Testis (tissue), 2 donors: ENCODE data around the gene COQ9.

Experiments used
- POLR2A ChIP-seq: fragments of 450-650 bp; IDR thresholded peaks from one replicate; pipeline ENCODE4 v1.6.1; 2017; ENCODE audit warnings: antibody characterized with exemption, mild to moderate bottlenecking, moderate library complexity
- TF ChIP-seq, protein P1 (sequence below), 3 experiments: fragments of 450-650 bp in 2 of 3; fragments of 200-600 bp in 1 of 3; sonication (generic) in 1 of 3; IDR thresholded peaks; one replicate each; pipeline ENCODE4 v1.5.1; 2016 to 2019; ENCODE audit warnings: antibody characterized with exemption in 3 of 3, mild to moderate bottlenecking in 2 of 3, moderate library complexity in 1 of 3

DNA sequence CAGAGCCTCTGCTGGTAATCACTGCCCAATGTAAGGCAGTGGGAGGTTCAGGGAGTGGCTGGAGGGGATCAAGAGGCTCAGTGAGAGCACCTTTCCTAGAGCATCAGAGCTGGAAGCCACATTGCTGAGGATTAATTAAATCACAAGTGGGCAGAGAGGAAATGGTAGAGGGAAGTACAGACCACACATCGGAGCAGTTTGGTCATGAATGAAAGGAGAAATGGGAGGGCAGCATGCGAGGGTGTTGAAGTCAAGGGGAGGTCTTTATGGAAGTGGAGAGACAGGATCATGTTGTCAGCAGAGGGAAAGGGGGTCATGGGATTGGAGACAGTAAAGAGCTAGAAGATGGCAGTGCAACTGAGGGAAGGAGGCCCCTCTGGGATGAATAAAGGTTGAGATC lies 40.4 kb upstream of the COQ9 start:
- no peak for TF ChIP-seq POLR2A
- TF ChIP-seq, protein P1, sequence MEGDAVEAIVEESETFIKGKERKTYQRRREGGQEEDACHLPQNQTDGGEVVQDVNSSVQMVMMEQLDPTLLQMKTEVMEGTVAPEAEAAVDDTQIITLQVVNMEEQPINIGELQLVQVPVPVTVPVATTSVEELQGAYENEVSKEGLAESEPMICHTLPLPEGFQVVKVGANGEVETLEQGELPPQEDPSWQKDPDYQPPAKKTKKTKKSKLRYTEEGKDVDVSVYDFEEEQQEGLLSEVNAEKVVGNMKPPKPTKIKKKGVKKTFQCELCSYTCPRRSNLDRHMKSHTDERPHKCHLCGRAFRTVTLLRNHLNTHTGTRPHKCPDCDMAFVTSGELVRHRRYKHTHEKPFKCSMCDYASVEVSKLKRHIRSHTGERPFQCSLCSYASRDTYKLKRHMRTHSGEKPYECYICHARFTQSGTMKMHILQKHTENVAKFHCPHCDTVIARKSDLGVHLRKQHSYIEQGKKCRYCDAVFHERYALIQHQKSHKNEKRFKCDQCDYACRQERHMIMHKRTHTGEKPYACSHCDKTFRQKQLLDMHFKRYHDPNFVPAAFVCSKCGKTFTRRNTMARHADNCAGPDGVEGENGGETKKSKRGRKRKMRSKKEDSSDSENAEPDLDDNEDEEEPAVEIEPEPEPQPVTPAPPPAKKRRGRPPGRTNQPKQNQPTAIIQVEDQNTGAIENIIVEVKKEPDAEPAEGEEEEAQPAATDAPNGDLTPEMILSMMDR (IDR thresholded peaks at IDR 0.05): no peak
